ENCODE results near the gene RGSL1.
"Not testable (repeated sequence)": the region's sequence is repeated elsewhere in the genome, so short reads cannot be mapped to it uniquely, and the experiment has no call there.

The RGSL1 gene

DNA sequence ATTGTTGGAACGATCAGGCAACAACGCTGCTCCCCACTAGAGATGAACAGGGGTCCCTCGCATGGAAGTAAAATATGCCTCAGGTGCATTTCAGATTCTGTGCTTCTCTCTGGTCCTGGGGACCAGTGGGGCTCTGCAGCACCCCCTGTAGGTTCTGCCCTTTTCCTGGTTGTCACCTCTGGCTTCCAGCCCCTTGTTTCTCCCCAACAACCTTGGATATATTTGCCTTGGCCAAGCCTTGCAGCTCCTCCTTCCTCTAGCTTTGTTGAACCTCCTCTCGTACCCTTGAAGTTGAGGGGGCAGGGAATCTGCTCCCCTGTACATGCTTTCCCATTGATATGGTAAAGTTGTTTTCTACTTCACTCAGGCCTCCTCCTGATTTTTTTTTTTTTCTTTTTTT is 5.4 kb upstream of the RGSL1 start:
- FAIRE-seq (no peak), DNase-seq (ENCODE audit: extremely low spot score, insufficient read length, low read depth) (no peak)

DNA sequence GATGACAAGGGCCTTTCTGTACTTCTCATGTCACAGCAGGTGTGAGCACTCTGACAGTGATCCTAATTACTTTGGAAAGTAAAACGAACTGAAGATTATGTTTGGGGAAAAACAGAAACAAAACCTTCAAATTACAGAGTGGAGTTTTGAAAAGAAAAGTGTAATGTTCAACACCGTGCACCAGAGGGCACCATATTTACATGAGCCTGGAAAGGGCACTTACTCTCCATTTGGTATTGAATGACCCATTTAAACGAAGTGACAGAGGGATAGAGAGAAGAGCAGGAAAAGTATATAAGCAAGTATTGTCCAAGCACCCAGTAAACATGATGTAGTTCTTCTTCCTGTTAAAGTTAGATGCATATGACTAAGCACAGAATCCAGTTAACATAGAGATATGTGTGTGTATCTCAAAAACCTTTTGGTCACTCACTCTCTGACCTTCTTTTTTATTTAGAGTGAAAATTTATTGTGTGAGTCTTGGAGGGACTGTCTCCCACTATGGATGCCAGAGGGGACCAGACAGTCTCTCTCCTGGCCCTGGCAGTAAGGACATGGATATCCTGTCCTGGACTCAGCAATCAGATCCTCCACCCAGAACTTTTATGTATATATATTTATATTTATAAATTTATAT is 3.8 kb upstream of the RGSL1 start:
- FAIRE-seq (peak; percentile 85), DNase-seq (ENCODE audit: extremely low spot score, insufficient read length, low read depth) (no peak)

DNA sequence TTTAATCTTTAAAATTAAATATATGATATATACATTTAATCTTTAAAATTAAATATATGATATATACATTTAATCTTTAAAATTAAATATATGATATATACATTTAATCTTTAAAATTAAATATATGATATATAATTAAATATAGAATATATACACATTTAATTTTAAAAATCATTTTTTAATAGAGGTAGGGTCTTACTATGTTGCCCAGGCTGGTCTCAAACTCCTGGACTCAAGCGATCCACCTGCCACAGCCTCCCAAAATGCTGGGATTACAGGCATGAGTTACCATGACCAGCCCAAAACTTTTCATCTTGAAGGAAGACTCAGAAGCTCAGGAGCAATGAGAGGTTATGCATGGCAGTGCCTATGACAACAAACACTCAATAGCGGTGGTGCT is 2.8 kb upstream of the RGSL1 start:
- FAIRE-seq; DNase-seq (ENCODE audit: extremely low spot score, insufficient read length, low read depth): not testable (repeated sequence)

DNA sequence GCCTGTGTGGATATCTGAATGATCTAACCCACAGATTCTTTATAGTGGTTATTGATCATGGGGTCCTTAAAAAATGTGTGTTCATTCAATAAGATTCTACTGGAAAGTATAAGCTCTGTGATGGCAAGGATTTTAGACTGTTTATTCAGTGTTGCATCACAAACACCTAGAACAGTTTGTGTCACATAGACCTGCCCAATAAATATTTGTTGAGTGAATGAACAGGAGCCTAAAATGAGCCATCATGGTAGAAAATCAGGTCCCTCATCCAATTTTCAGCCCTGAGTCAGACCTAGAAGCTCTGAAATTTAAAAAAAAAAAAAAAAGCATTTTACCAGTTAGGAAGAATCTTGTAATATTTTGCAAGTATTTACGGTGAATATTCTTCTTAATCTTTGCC is 2.3 kb upstream of the RGSL1 start:
- DNase-seq (ENCODE audit: extremely low spot score, insufficient read length, low read depth) (no peak), FAIRE-seq (no peak)

DNA sequence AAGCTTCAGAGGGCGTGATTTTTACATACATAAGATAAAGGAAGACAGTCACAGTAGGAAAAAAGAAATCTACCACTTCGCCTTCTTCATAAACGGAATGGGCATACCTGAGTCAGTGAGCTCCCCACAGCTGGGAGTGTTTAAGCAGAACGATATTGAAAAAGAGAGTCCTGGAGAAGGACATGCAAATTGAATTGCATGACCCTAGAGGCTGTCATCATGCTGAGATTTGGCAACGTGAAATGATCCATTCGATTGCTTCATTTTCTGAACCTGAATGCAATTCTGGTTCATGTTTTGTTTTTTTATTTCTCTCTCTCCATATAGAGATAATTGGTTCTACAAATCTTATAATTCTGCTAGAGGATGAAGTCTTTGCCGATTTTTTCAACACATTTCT is 3.7 kb downstream of the RGSL1 start:
- no peak for DNase-seq (ENCODE audit: extremely low spot score, insufficient read length, low read depth)
- no peak for FAIRE-seq

DNA sequence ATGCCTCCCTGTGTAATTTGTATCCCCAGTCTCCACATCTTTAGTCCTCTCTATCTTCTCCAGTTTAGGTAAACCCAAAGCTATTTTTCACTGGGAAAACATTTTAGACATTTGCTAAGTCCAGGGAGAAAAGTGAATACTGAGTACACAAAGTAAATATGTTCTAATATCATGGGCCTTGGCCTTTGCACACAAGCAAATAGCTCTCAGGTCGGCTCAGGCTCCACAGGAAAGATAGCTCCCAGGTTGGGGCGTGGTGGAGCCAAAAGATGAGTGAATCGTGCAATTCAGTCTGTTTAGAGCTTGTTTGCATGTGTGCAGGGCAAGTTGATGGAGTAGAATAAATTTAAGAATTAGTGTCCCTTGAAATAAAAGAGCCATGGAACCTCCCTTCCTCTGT is 7.9 kb downstream of the RGSL1 start:
- FAIRE-seq (no peak), DNase-seq (ENCODE audit: extremely low spot score, insufficient read length, low read depth) (no peak)

DNA sequence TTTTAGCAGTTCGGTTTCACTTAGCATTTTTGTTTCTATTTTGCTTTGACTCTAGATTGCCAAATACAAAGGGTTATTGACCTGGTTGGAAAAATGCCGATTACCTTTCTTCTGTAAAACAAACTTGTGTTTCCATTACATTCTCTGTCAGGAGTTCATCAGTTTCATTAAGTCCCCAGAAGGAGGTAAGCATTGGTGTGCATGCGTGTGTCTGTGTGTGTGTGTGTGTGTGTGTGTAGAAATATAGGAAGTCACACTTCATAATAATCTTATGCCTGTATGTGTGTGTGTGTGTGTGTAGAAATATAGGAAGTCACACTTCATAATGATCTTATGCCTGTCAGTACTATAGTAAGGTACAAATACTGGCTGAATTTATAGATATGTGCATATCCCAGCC is 10.0 kb downstream of the RGSL1 start:
- DNase-seq (ENCODE audit: extremely low spot score, insufficient read length, low read depth), result no peak

DNA sequence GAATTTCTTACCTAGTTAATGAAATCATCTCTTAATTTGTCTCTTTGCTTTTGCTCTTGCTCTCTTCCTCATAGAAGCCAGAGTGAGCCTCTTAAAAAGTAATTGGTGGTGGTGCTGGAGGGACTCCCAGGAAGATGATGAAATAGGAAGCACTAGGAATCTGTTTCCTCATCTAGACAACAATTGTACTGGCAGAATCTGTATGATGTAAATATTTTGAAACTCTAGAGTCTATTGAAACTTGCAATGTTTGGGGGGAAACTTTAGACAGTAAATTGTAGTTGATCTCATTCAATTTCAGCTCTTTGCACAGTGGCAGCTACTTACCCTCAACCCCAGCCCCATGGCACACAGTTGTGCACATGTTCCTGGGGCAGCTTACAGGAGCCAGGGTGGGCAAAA is 10.6 kb downstream of the RGSL1 start:
- FAIRE-seq (no peak), DNase-seq (ENCODE audit: extremely low spot score, insufficient read length, low read depth) (no peak)

More for the DNA sequence above, 10.0 kb downstream of the RGSL1 start:
- no peak for FAIRE-seq

DNA sequence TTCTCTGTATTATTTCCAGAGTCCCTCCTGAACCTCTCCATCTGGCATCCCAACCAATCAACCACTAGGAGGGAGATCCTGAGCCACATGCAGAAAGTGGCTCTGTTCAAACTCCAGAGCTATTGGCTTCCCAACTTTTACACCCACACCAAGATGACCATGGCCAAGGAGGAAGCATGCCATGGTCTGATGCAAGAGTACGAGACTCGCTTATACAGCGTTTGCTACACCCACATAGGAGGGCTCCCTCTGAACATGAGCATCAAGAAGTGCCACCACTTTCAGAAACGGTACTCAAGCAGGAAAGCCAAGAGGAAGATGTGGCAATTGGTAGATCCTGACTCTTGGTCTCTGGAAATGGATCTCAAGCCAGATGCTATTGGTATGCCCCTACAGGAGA is 23.6 kb downstream of the RGSL1 start:
- DNase-seq (ENCODE audit: extremely low spot score, insufficient read length, low read depth) (no peak), FAIRE-seq (no peak)

DNA sequence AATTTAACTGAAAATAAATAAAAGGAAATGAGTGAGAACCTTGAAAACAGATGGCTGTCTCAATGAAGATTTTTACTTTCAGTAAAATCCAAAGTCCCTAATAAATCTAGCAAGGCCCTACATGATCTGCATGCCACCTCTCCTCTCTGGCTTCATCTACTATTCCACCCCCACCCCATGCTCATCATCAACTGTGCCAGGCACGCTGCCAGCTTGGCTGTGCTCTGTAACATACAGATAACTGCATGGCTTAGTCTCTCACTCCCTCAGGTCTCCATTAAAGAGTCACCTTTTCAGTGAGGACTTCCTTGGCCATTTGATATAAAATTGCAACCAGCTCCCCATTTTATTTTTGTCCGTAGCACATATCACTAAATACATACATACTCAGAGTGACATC is 26.7 kb downstream of the RGSL1 start:
- DNase-seq (ENCODE audit: extremely low spot score, insufficient read length, low read depth), result no peak
- FAIRE-seq, result no peak

DNA sequence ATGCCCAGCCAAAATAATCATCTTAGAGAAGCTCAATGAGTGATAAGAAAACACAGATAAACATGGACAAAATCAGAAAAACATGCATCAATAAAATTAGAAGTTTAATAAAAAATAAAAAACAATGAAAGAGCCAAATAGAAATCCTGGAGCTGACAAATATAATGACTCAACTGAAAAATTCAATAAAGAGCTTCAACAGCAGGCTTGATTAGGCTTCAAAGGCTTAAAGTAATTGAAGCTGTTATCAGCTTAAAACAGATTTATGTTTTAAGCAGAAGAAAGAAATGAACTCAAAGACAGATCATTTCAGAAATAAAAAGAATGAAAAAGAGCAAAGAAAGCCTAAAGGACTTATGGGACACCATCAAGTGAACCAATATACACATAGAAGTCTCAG is 28.3 kb downstream of the RGSL1 start:
- DNase-seq (ENCODE audit: extremely low spot score, insufficient read length, low read depth) (no peak), FAIRE-seq (no peak)

DNA sequence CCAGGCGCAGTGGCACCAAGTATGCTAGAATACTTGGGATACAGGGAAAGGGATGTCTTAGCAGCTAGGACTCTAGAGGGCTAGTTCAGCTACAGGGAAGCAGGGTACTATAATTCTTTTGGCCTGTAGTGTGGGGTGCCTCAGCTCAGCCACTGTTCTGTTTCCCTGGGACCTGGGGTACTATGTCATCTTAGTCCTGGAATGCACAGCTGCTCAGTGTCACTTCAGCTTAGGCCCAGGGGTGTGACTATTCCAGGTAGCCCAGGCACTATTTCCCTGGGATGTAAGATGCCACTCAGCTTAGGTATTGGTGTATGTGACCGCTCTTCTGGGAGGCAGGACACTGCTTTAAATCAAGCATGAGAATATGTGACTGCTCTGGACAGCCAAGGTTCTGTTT is 34.1 kb downstream of the RGSL1 start:
- DNase-seq (ENCODE audit: extremely low spot score, insufficient read length, low read depth) (no peak), FAIRE-seq (no peak)

DNA sequence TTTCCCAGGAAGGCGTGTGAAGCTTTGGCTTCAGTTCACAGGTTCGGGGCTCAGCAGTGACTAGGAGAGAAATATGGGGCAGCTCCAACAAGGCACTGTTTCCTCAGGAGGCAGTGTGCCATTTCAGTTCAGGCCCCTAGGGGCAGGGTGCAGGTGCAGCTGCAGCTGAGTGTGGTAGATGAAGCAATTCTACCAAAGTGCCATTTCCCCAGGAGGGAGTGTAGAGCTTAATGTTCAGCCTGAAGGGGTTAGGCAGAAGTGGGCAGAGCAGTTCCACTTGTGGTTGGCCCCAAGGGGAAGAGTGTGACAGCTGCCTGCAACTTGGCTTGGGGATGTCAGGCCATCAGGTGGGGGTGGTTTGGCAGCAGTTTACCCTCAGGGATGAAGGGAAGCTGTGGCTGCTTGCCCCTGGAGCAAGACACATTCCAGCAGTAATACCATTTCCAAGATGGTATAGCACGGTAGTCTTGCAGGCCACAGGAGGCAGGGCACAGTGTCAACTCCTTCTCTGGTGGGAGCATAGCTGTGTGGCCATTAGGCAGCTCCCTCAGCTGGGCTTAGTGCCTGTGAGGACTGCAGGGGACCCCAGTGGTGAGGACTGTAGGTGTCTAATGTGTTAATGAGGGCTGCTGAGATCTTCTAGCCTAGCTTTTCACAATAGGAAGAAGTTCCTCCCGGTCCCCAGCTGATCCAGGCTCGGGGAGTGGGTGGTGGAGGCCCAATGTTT is 34.7 kb downstream of the RGSL1 start:
- no peak for DNase-seq (ENCODE audit: extremely low spot score, insufficient read length, low read depth)

DNA sequence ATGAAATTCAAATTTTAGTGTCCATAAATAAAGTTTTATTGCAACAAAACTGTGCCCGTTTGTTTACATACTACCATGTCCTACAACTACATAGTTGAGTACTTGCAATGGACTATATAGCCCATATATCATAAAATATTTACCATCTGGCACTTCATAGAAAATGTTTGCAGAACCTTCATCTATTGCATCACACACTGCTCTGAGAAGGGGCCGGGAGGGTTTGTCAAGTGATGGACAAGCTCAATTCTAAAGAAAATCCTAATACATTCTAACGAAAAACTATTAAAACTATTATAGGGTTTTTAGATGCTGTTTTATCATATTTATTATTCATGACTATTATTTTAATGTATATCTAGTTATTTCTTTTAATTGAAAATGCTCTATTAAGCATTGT is 35.9 kb downstream of the RGSL1 start:
- no peak for FAIRE-seq
- no peak for DNase-seq (ENCODE audit: extremely low spot score, insufficient read length, low read depth)

More for the DNA sequence above, 34.7 kb downstream of the RGSL1 start:
- FAIRE-seq, result peak; percentile 92

DNA sequence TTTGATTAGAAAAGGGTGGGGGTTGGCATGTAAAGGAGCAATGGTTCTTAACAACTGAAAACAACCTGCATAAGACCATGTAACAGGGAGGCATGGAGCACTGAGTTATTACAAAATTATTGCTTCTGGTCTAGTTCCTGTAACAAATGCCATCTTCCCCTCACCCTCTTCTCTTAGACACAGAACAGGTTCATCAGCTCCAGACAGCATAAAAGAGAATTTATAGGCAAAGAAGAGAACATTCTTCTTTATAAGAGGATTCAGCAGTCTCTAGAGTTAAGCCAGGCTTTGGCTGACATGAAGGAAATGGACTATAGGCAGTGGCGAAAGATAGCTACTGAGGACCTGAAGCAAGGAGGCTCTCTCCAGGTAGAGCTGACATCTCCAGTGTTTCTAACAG is 38.9 kb downstream of the RGSL1 start:
- DNase-seq (ENCODE audit: extremely low spot score, insufficient read length, low read depth), result no peak
- no peak for FAIRE-seq

DNA sequence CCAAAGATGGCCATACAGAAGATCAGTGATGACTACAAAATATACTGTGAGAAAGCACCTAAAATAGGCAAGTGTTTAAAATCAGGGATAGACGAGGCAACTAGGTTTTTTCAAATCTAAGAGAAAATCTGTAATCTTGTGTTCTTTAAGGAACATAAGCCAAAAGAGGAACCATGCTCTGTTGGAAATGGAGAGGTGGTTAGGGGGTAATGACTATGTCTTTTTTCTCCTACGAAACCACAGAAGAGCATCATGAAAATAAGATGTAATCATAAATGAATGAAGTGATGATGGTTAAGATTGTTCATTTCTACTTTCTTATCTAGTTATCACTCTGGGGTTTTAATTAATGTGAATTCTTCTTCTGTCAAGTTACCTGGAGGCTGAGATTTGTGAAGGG is 43.1 kb downstream of the RGSL1 start:
- FAIRE-seq (no peak), DNase-seq (ENCODE audit: extremely low spot score, insufficient read length, low read depth) (no peak)

DNA sequence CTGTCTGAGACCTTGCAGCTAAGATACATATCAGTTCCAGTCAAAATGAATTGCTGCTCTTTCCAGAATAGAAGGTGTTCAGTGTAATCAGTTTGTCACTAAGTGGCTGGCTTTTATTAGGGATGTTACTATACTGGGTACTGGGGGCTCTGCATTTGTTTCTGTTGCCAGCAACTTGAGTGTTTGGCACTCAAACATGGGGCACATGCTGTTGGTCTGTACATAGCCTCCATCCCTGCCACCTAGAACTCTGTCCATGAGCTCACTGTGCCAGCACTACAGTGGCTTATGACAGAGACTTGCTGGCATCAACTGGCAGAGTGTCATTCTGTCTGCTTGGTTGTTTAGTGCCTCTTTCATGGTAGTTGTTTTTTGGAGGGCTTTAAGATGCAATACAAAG is 45.1 kb downstream of the RGSL1 start:
- no peak for DNase-seq (ENCODE audit: extremely low spot score, insufficient read length, low read depth)
- FAIRE-seq, result no peak

DNA sequence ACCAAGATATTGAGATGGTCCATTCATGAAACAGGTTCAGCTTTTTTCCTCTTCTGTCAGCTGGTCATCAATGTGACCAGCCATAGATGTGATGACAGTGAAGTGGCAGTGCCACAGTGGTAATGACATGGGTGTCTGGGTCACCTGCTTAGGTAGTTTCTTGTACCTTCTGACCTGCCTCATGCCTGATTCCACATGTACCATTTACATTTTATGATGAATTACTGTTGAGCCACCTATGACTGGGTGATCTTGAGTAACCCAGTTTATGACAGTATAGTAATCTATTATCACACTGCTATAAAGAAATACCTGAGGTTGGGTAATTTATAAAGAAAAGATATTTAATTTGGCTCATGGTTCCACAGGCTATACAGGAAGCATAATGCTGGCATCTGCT is 45.7 kb downstream of the RGSL1 start:
- DNase-seq (ENCODE audit: extremely low spot score, insufficient read length, low read depth) (no peak), FAIRE-seq (no peak)

DNA sequence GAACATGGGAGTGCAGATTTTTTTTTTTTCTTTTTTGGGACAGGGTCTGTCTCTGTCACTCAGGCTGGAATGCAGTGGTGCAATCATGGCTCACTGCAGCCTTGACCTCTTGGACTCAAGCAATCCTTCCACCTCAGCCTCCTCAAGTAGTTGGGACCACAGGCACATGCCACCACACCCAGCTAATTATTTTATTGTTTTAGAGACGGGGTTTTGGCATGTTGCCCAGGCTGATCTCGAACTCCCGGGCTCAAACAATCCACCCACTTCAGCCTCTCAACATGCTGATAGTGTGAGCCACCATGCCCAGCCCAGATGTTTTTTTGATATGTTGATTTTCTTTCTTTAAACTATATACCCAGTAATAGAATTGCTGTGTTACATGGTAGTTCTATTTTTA is 57.7 kb downstream of the RGSL1 start:
- no peak for FAIRE-seq
- no peak for DNase-seq (ENCODE audit: extremely low spot score, insufficient read length, low read depth)

DNA sequence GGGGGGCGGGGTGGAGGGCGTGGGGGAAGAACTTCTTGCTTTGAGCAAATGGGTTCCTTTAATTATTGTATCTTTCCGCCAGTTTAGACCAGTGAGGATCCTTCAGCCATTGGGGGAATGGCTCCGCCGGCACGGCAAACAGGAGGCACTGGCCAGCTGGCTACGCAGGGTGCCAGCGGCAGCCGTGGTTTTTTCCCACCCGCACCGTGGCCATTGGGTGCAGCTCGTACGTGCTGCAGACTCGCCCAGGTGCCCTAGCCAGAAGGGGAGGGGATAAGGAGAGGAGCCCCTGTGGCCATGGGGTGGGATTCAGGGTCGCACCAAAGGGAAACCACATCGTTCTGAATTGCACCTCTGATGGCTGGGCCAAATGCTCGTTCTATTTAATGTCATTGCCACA is 65.6 kb downstream of the RGSL1 start:
- no peak for DNase-seq (ENCODE audit: extremely low spot score, insufficient read length, low read depth)
- FAIRE-seq, result no peak

DNA sequence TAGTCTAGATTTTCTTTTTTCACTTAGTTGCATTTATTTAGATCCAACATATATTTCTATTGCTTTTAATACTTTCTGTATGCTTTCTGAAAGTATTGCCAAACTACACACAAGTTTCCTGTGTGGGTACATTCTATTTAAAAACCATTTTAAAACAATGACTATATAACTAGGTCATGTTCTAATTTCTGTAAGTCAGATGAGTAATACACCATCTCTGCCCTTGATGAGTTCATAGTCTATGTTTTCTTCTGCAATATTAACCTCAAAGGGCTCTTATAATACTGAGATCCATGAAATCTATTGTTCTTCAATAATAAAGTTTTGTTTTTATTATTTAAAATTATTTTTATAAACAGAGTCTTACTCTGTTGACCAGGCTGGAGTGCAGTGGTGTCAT is 70.8 kb downstream of the RGSL1 start:
- FAIRE-seq (no peak), DNase-seq (ENCODE audit: extremely low spot score, insufficient read length, low read depth) (no peak)

DNA sequence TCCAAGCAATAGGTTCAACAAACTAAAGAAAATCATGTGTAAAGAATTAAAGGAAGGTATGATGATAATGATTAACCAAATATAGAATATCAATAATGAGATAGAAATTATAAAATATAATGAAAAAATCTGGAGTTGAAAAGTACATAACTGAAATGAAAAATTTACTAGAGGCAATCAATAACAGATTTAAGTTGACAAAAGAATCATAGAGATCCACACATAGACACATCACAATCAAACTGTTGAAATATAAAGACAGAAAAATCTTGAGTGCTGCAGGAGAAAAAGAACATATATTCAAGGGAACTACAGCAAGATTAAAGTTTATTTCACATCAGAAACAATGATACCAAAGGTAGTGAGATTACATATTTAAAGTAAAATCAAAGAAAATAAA is 75.4 kb downstream of the RGSL1 start:
- no peak for FAIRE-seq
- DNase-seq (ENCODE audit: extremely low spot score, insufficient read length, low read depth), result no peak
